Loucy (cell line): ENCODE results near the gene SLC44A2.

ENCODE experiments used
- CTCF ChIP-seq: fragments of 200-600 bp; sonication (generic); conservative IDR thresholded peaks from 2 replicates; pipeline ENCODE4 v1.5.1; 2014; ENCODE audit warnings: mild to moderate bottlenecking, antibody characterized with exemption, low read length
- EZH2phosphoT487 ChIP-seq: fragments of 200-600 bp; IDR thresholded peaks from 2 replicates; pipeline ENCODE4 v1.6.1; 2018; ENCODE audit warnings: antibody characterized with exemption, mild to moderate bottlenecking, moderate library complexity, borderline replicate concordance

DNA sequence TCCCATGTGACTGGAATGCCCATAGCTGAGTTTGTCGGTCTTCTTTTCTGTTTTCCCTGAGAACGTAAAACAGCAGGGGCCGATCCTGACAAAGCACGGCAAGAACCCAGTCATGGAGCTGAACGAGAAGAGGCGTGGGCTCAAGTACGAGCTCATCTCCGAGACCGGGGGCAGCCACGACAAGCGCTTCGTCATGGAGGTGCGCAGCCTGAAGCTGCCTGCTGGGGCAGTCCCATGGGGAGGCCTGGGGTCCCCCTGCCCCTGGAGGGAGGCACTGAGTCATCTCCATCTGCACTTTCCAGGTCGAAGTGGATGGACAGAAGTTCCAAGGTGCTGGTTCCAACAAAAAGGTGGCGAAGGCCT, 57.7 kb downstream of the SLC44A2 start:
- TF ChIP-seq CTCF, result no peak
- TF ChIP-seq EZH2phosphoT487, result no peak
